ENCODE measurements around the gene LRP1B. TPM values are rescaled to one million over a fixed set of nuclear protein-coding genes. Genes with fewer than 3 reads are reported as not detected.

Gene LRP1B
- total and polyA plus RNA-seq, 2 experiments from 2014 or later: not detected

- Histone ChIP-seq H3F3A (ENCODE audit: insufficient read depth) (no peaks in the 10 kb centered on the region), H3K4me3 (no peak overlapping the region), H3K36me3 (ENCODE audit: low read depth) (no peaks in the 10 kb centered on the region), H2AFZ (no peak overlapping the region), H3K27ac (no peak overlapping the region), H3K9me3 (ENCODE audit: low read depth) (no peaks in the 10 kb centered on the region), H3K9ac (no peak overlapping the region), H4K20me1 (ENCODE audit: insufficient read depth) (no peaks in the 10 kb centered on the region), H3K4me1 (ENCODE audit: insufficient read depth) (no peaks in the 10 kb centered on the region), H3K79me2 (ENCODE audit: insufficient read depth) (no peaks in the 10 kb centered on the region), H3K4me2 (ENCODE audit: unreplicated experiment) (no peak overlapping the region), H3K27me3 (replicated peaks; ENCODE audit: insufficient read depth) (no peaks in the 10 kb centered on the region), H3K9me2 (ENCODE audit: insufficient read depth) (no peaks in the 10 kb centered on the region)
- no peak for TF ChIP-seq EZH2phosphoT487 (IDR thresholded peaks at IDR 0.05; ENCODE audit: insufficient read depth, low read depth)
- TF ChIP-seq EZH2 (IDR thresholded peaks at IDR 0.05; ENCODE audit: insufficient read depth, poor library complexity, severe bottlenecking): no peak
- 22 to 25% methylated on average over 5 of the region's 5 CpGs for WGBS, 2 experiments (ENCODE audit: low coverage in 1 of 2, low lambda C conversion rate in 2 of 2, missing lambda C conversion rate in 2 of 2)
- DNase-seq: no peak
- in situ Hi-C loops (cut with MboI): no loop called here
Measured at GRCh38 chr2:141508806-141509595, 621.8 kb downstream of the LRP1B start.

GRCh38 chr2:141508086-141508752 lies 622.6 kb downstream of the LRP1B start:
- no peak for TF ChIP-seq EZH2 (IDR thresholded peaks at IDR 0.05; ENCODE audit: insufficient read depth, poor library complexity, severe bottlenecking)
- no peak for TF ChIP-seq EZH2phosphoT487 (IDR thresholded peaks at IDR 0.05; ENCODE audit: insufficient read depth, low read depth)
- Histone ChIP-seq H3F3A (ENCODE audit: insufficient read depth) (no peaks in the 10 kb centered on the region), H4K20me1 (ENCODE audit: insufficient read depth) (no peaks in the 10 kb centered on the region), H3K27me3 (replicated peaks; ENCODE audit: insufficient read depth) (no peaks in the 10 kb centered on the region), H3K4me2 (ENCODE audit: unreplicated experiment) (no peak overlapping the region), H3K9me3 (ENCODE audit: low read depth) (no peaks in the 10 kb centered on the region), H3K79me2 (ENCODE audit: insufficient read depth) (no peaks in the 10 kb centered on the region), H3K9ac (no peak overlapping the region), H3K4me1 (ENCODE audit: insufficient read depth) (no peaks in the 10 kb centered on the region), H3K4me3 (no peak overlapping the region), H3K36me3 (ENCODE audit: low read depth) (no peaks in the 10 kb centered on the region), H3K9me2 (ENCODE audit: insufficient read depth) (no peaks in the 10 kb centered on the region), H3K27ac (no peak overlapping the region), H2AFZ (no peak overlapping the region)
- peak; percentile 4 for DNase-seq
- in situ Hi-C loops (cut with MboI): no loop called here

- Histone ChIP-seq H3K9me2 (ENCODE audit: insufficient read depth) (no peaks in the 10 kb centered on the region), H3K79me2 (ENCODE audit: insufficient read depth) (no peaks in the 10 kb centered on the region), H3K4me2 (ENCODE audit: unreplicated experiment) (no peak overlapping the region), H3K27me3 (replicated peaks; ENCODE audit: insufficient read depth) (no peaks in the 10 kb centered on the region), H3K36me3 (ENCODE audit: low read depth) (no peaks in the 10 kb centered on the region), H4K20me1 (ENCODE audit: insufficient read depth) (no peaks in the 10 kb centered on the region), H2AFZ (no peak overlapping the region), H3K27ac (no peak overlapping the region), H3K9me3 (ENCODE audit: low read depth) (no peaks in the 10 kb centered on the region), H3K4me1 (ENCODE audit: insufficient read depth) (no peaks in the 10 kb centered on the region), H3K9ac (no peak overlapping the region), H3F3A (ENCODE audit: insufficient read depth) (no peaks in the 10 kb centered on the region), H3K4me3 (no peak overlapping the region)
- no peak for TF ChIP-seq EZH2 (IDR thresholded peaks at IDR 0.05; ENCODE audit: insufficient read depth, poor library complexity, severe bottlenecking)
- no peak for TF ChIP-seq EZH2phosphoT487 (IDR thresholded peaks at IDR 0.05; ENCODE audit: insufficient read depth, low read depth)
- WGBS, 2 experiments (ENCODE audit: low coverage in 1 of 2, low lambda C conversion rate in 2 of 2, missing lambda C conversion rate in 2 of 2): 16 to 17% methylated on average over 2 of the region's 2 CpGs
- in situ Hi-C loops (cut with MboI): no loop called here
- no peak for DNase-seq
Measured at GRCh38 chr2:141506135-141506534, 624.7 kb downstream of the LRP1B start.

GRCh38 chr2:141501752-141502151 lies 629.1 kb downstream of the LRP1B start:
- no peak overlapping the region for H3K9ac ChIP-seq
- H2AFZ ChIP-seq: no peak overlapping the region
- no peaks in the 10 kb centered on the region for H3K36me3 ChIP-seq (ENCODE audit: low read depth)
- no peaks in the 10 kb centered on the region for H3K9me3 ChIP-seq (ENCODE audit: low read depth)
- H3K4me1 ChIP-seq (ENCODE audit: insufficient read depth): peaks cover 3% of the 10 kb centered on the region; the same call in 1 of the 2 replicates
- no peaks in the 10 kb centered on the region for H3K27me3 ChIP-seq (replicated peaks; ENCODE audit: insufficient read depth)
- peaks cover 5% of the 10 kb centered on the region; the same call in 1 of the 2 replicates for H3K9me2 ChIP-seq (ENCODE audit: insufficient read depth)
- in situ Hi-C loops (cut with MboI): no loop called here
- no peak overlapping the region for H3K4me2 ChIP-seq (ENCODE audit: unreplicated experiment)
- H3K4me3 ChIP-seq: no peak overlapping the region
- WGBS, 2 experiments (ENCODE audit: low coverage in 1 of 2, low lambda C conversion rate in 2 of 2, missing lambda C conversion rate in 2 of 2): 26 to 49% methylated on average over 1 of the region's 1 CpG
- no peak overlapping the region for H3K27ac ChIP-seq
- no peaks in the 10 kb centered on the region for H3K79me2 ChIP-seq (ENCODE audit: insufficient read depth)
- H4K20me1 ChIP-seq (ENCODE audit: insufficient read depth): no peaks in the 10 kb centered on the region
- TF ChIP-seq EZH2 (IDR thresholded peaks at IDR 0.05; ENCODE audit: insufficient read depth, poor library complexity, severe bottlenecking): no peak
- no peak for TF ChIP-seq EZH2phosphoT487 (IDR thresholded peaks at IDR 0.05; ENCODE audit: insufficient read depth, low read depth)
- H3F3A ChIP-seq (ENCODE audit: insufficient read depth): no peaks in the 10 kb centered on the region
- no peak for DNase-seq
